Progenitor cell of endocrine pancreas (in vitro differentiated cells): ENCODE measurements around the gene IQGAP2. TPM values are rescaled to one million over a fixed set of nuclear protein-coding genes. Genes with fewer than 3 reads are reported as not detected.

ENCODE experiments used
- DNase-seq: peaks from one replicate; pipeline ENCODE4 v3.0.0; 2021; ENCODE audit warnings: low spot score; ENCODE audit not compliant: unreplicated experiment
- H3K27ac Mint-ChIP-seq: 2 replicates; pipeline ENCODE4 v1.8.0; 2021; ENCODE audit warnings: mild to moderate bottlenecking, moderate library complexity, mixed read lengths
- H3K27me3 Mint-ChIP-seq: 2 replicates; pipeline ENCODE4 v1.8.0; 2021; ENCODE audit warnings: mixed read lengths
- H3K36me3 Mint-ChIP-seq: 2 replicates; pipeline ENCODE4 v1.8.0; 2022; ENCODE audit warnings: mixed read lengths; ENCODE audit not compliant: insufficient read depth
- H3K4me1 Mint-ChIP-seq: 2 replicates; pipeline ENCODE4 v1.8.0; 2021; ENCODE audit warnings: low read depth, mixed read lengths
- H3K4me3 Mint-ChIP-seq: 2 replicates; pipeline ENCODE4 v1.8.0; 2021; ENCODE audit warnings: low read depth, mild to moderate bottlenecking, moderate library complexity, mixed read lengths
- H3K9me3 Mint-ChIP-seq: 2 replicates; pipeline ENCODE4 v1.8.0; 2021; ENCODE audit warnings: low read depth, mixed read lengths
- total RNA-seq: library from RNA; stranded (reverse); gene quantifications from 2 replicates; pipeline ENCODE4 v1.2.1, GENCODE V29; 2021
- TF ChIP-seq, protein P1 (sequence below): fragments of 200-600 bp; sonication (generic); IDR thresholded peaks from one replicate; pipeline ENCODE4 v1.5.0; 2021; ENCODE audit warnings: antibody characterized with exemption, mild to moderate bottlenecking; ENCODE audit not compliant: unreplicated experiment

Gene IQGAP2
- total RNA-seq, 1 donor from 2014 or later = 16.7 TPM

DNA sequence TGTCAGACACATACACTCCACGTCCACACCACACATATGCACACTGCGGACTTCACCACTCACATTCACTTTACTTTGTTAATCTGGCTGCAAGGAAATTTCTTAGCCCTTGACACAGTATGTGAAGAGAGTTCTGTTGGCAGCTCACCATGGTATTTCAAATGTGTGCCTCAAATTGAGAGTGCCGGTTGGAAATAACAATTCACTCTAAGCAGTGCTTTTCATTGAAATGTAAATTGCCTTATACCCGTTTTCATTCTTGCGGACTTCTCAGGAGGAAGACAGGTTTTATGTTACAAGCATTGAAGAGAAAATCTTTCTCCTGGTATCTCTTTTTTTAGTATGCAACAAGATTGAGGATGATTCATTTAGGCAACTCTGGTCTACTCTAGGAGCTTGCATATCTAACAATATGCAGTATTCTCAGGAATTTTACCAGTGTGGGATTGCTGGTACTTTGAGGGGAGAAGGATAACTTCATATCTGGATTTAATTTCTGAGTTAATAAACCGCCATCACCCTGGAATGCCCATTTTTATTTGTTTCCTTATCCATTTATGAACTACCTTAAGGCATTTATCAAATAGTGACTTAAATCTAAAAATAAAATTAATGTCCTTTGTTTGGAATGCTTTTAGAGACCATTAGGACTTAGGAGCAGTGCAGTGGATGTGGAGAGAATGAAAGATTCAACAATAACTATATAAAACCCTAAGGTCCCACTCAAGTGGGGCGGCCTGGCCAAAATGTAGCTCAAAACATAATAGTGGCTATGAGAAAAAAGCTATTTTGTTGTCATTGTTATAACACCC lies 87.0 kb downstream of the IQGAP2 start:
- Mint-ChIP-seq H3K4me1 (peaks cover 21% of the 10 kb centered on the region), H3K36me3 (no peaks in the 10 kb centered on the region), H3K4me3 (no peak overlapping the region), H3K27ac (no peak overlapping the region), H3K27me3 (peaks cover 7% of the 10 kb centered on the region), H3K9me3 (no peaks in the 10 kb centered on the region)
- DNase-seq = no peak
- TF ChIP-seq, protein P1, sequence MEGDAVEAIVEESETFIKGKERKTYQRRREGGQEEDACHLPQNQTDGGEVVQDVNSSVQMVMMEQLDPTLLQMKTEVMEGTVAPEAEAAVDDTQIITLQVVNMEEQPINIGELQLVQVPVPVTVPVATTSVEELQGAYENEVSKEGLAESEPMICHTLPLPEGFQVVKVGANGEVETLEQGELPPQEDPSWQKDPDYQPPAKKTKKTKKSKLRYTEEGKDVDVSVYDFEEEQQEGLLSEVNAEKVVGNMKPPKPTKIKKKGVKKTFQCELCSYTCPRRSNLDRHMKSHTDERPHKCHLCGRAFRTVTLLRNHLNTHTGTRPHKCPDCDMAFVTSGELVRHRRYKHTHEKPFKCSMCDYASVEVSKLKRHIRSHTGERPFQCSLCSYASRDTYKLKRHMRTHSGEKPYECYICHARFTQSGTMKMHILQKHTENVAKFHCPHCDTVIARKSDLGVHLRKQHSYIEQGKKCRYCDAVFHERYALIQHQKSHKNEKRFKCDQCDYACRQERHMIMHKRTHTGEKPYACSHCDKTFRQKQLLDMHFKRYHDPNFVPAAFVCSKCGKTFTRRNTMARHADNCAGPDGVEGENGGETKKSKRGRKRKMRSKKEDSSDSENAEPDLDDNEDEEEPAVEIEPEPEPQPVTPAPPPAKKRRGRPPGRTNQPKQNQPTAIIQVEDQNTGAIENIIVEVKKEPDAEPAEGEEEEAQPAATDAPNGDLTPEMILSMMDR = no peak

DNA sequence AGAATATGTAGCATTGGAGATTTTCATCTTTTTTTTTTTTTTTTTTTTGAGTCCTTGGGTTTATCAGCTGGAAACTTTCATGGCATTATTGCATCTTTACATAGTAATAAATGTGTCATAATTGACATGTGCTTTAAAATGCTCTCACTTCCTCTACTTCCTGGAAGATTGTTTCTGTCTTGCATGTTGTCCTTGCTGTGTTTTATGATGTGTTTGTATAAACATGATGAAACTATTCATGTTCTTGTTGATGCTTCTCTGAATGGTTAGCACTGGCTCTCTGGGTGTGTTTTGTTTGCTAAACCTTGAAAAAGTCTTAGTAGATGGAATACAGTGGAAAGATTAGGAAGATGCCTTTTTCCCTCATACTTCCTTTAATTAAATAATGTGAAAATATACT lies 87.9 kb downstream of the IQGAP2 start:
- H3K4me3 Mint-ChIP-seq = no peak overlapping the region
- H3K9me3 Mint-ChIP-seq = no peaks in the 10 kb centered on the region
- TF ChIP-seq, protein P1 = no peak
- peaks cover 7% of the 10 kb centered on the region for H3K27me3 Mint-ChIP-seq
- DNase-seq = no peak
- no peak overlapping the region for H3K27ac Mint-ChIP-seq
- peaks cover 21% of the 10 kb centered on the region for H3K4me1 Mint-ChIP-seq
- no peaks in the 10 kb centered on the region for H3K36me3 Mint-ChIP-seq

DNA sequence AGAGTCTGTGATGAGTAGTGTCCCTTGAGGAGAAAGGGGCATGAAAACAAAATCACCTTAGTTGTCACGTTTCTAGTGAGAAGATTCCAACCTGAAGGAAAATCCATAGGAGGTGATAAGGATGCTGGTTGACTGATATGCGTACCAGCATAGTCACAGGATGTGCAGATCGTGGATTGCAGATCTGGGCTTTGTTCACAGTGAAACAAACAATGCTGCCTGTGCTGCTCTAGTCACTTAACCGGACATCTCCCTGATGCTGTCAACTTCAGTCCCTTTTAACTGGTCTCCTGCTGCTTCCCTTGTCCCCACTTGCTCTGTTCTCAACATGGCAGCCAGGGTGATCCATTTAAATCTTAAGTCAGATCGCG lies 89.7 kb downstream of the IQGAP2 start:
- Mint-ChIP-seq H3K27ac (no peak overlapping the region), H3K4me1 (peaks cover 21% of the 10 kb centered on the region)

DNA sequence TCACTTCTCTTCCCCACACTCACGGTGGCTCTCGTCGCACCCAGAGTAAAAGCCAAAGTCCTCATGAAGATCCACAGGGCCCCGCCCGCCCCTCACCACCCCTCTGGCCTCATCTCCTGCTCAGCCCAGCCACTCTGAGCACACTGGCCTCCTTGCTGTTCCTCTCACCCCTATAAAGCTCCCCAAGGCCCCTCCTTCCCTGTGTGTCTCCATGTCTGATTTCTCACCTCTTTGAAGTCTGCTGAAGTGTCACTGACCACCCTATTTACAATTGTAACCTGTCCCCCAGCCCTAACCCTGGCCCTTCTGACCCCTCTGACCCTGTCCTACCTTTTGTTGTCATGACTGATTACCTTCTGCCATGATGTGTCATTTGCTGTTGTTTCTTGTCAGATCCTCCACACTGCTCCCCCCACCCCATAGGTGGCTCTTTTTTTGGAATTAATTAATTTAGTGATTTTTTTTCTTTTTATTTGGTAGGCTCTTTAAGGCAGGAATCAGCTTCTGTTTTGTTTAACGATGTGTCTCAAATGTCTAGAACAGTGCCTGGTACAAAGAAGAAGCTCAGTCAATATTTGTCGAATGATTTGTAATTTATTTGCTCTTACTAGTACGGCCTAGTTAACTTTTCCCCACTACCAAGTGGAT lies 90.2 kb downstream of the IQGAP2 start:
- Mint-ChIP-seq H3K27ac (no peak overlapping the region), H3K4me1 (peaks cover 21% of the 10 kb centered on the region), H3K9me3 (no peaks in the 10 kb centered on the region), H3K4me3 (no peak overlapping the region), H3K27me3 (peaks cover 7% of the 10 kb centered on the region), H3K36me3 (no peaks in the 10 kb centered on the region)
- TF ChIP-seq, protein P1 = no peak
- no peak for DNase-seq

More for the DNA sequence above, 89.7 kb downstream of the IQGAP2 start:
- H3K9me3 Mint-ChIP-seq = no peaks in the 10 kb centered on the region
- H3K27me3 Mint-ChIP-seq = peaks cover 7% of the 10 kb centered on the region
- H3K36me3 Mint-ChIP-seq = no peaks in the 10 kb centered on the region
- DNase-seq = no peak
- no peak overlapping the region for H3K4me3 Mint-ChIP-seq
- TF ChIP-seq, protein P1 = no peak

DNA sequence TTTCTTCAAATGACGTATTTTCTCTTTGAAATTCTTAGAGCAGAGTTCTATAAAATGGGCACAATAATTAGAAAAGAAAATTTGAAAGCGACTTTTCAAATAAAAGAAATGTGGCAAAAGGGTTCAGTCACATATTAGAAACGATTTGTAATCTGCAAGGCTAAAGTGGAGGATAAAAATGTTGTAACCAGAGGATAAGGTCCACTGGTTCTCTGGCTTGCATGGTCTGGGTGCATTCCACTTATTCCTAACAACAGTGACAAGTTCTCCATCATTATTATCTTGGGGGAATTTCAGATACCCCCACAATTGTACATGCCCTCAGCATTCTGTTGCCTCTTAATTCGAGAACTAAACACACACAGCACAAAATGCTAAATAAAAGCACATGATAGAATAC lies 91.1 kb downstream of the IQGAP2 start:
- Mint-ChIP-seq H3K4me3 (no peak overlapping the region), H3K4me1 (peaks cover 21% of the 10 kb centered on the region)
- TF ChIP-seq, protein P1 = no peak

More for the DNA sequence above, 91.1 kb downstream of the IQGAP2 start:
- H3K27me3 Mint-ChIP-seq = peaks cover 7% of the 10 kb centered on the region
- no peaks in the 10 kb centered on the region for H3K9me3 Mint-ChIP-seq
- H3K27ac Mint-ChIP-seq = no peak overlapping the region
- no peaks in the 10 kb centered on the region for H3K36me3 Mint-ChIP-seq
- DNase-seq = no peak
